HepG2 (cell line): ENCODE measurements around the gene ACBD3. TPM values are rescaled to one million over a fixed set of nuclear protein-coding genes. Genes with fewer than 3 reads are reported as not detected.

Source experiments
- CSRNP1 ChIP-seq: sonication (generic); formaldehyde crosslinking; IDR thresholded peaks from 2 replicates; pipeline ENCODE4 v1.8.1; 2023; ENCODE audit warnings: mild to moderate bottlenecking, missing genetic modification reagents
- GATA4 ChIP-seq: sonication (generic); IDR thresholded peaks from 2 replicates; pipeline ENCODE4 v1.6.1; 2016; ENCODE audit warnings: antibody characterized with exemption, low read depth, borderline replicate concordance
- JUN ChIP-seq: sonication (generic); formaldehyde crosslinking; IDR thresholded peaks from 2 replicates; pipeline ENCODE4 v1.4.0; 2020; ENCODE audit warnings: mild to moderate bottlenecking, missing genetic modification reagents
- KDM6A ChIP-seq: IDR thresholded peaks from 2 replicates; pipeline ENCODE4 v1.6.1; 2016; ENCODE audit warnings: low read depth
- MED8 ChIP-seq: sonication (generic); formaldehyde crosslinking; IDR thresholded peaks from 2 replicates; pipeline ENCODE4 v1.8.1; 2023; ENCODE audit warnings: mild to moderate bottlenecking, missing genetic modification reagents; ENCODE audit not compliant: insufficient replicate concordance
- RCOR2 ChIP-seq: IDR thresholded peaks from 2 replicates; pipeline ENCODE4 v1.6.1; 2016; ENCODE audit warnings: missing biosample characterization, missing genetic modification reagents
- REPIN1 ChIP-seq: sonication (generic); formaldehyde crosslinking; IDR thresholded peaks from 2 replicates; pipeline ENCODE4 v1.8.0; 2022; ENCODE audit warnings: missing genetic modification reagents, low read depth, mild to moderate bottlenecking, borderline replicate concordance
- ZBTB20 ChIP-seq: sonication (generic); formaldehyde crosslinking; IDR thresholded peaks from 2 replicates; pipeline ENCODE4 v1.8.1; 2023; ENCODE audit warnings: missing genetic modification reagents, low read depth, mild to moderate bottlenecking, borderline replicate concordance
- ZBTB38 ChIP-seq: sonication (generic); formaldehyde crosslinking; IDR thresholded peaks from 2 replicates; pipeline ENCODE4 v1.5.1; 2020; ENCODE audit warnings: mild to moderate bottlenecking, missing genetic modification reagents
- ZBTB39 ChIP-seq: sonication (generic); formaldehyde crosslinking; IDR thresholded peaks from 2 replicates; pipeline ENCODE4 v1.5.0; 2020; ENCODE audit warnings: missing genetic modification reagents
- ZNF292 ChIP-seq: sonication (generic); formaldehyde crosslinking; IDR thresholded peaks from 2 replicates; pipeline ENCODE4 v1.8.1; 2022; ENCODE audit warnings: mild to moderate bottlenecking, low read depth, missing genetic modification reagents, borderline replicate concordance
- ZNF558 ChIP-seq: sonication (generic); formaldehyde crosslinking; IDR thresholded peaks from 2 replicates; pipeline ENCODE4 v1.9.0; 2022; ENCODE audit warnings: mild to moderate bottlenecking, missing genetic modification reagents, borderline replicate concordance
- ZNF597 ChIP-seq: sonication (generic); formaldehyde crosslinking; IDR thresholded peaks from 2 replicates; pipeline ENCODE4 v1.5.0; 2020; ENCODE audit warnings: missing genetic modification reagents
- ZNF740 ChIP-seq: sonication (generic); formaldehyde crosslinking; IDR thresholded peaks from 2 replicates; pipeline ENCODE4 v1.4.0; 2020; ENCODE audit warnings: missing genetic modification reagents
- ZNF816 ChIP-seq: sonication (generic); formaldehyde crosslinking; IDR thresholded peaks from 2 replicates; pipeline ENCODE4 v1.8.0; 2022; ENCODE audit warnings: missing genetic modification reagents, mild to moderate bottlenecking, borderline replicate concordance
- polyA plus RNA-seq, 8 experiments: library from polyadenylated mRNA; depleted of rRNA in 3 of 8; stranded (reverse) in 7 of 8; unstranded in 1 of 8; fragments of >200 nt; fragmentation: Illumina TruSeq in 4 of 8; extraction: Trizol in 4 of 8; gene quantifications; 2 replicates each; pipeline versions ENCODE4 v1.2.1 to v1.2.3, GENCODE V29; 2011 to 2016; ENCODE audit warnings: low read depth in 4 of 8, missing spikeins in 1 of 8, mixed read lengths in 1 of 8; ENCODE audit not compliant: insufficient read depth in 1 of 8
- total RNA-seq, 5 experiments: library from RNA; depleted of rRNA; stranded (reverse); fragments of >200 nt; fragmentation: Illumina TruSeq; extraction: Trizol; gene quantifications; 2 replicates each; pipeline ENCODE4 v1.2.3, GENCODE V29; 2016; ENCODE audit warnings: low read depth in 1 of 5
- TF ChIP-seq, protein P1 (sequence below): sonication (generic); formaldehyde crosslinking; IDR thresholded peaks from 2 replicates; pipeline ENCODE4 v1.5.0; 2020; ENCODE audit warnings: mild to moderate bottlenecking, missing genetic modification reagents, borderline replicate concordance
- TF ChIP-seq, protein P2 (sequence below): sonication (generic); formaldehyde crosslinking; IDR thresholded peaks from 2 replicates; pipeline ENCODE4 v1.8.0; 2022; ENCODE audit warnings: mild to moderate bottlenecking, missing genetic modification reagents, moderate library complexity

The ACBD3 gene
- total and polyA plus RNA-seq, 2 of the 13 experiments (the other 11 are each of a cell fraction or from before 2014, with no cell fraction given), result 24.3 to 39.3 TPM

- TF ChIP-seq GATA4 (0 out of 2 replicates have a peak, but pooled peaks have one; percentile 17), ZBTB39 (CRISPR knock-in tag) (peak; percentile 48; the same call in 1 of the 2 replicates), ZBTB38 (peak; percentile 83; the same call in 1 of the 2 replicates), ZNF292 (0 out of 2 replicates have a peak, but pooled peaks have one; percentile 41), ZNF558 (no peak), KDM6A (CRISPR knock-in tag) (0 out of 2 replicates have a peak, but pooled peaks have one; percentile 41), MED8 (CRISPR knock-in tag) (peak; percentile 43), ZNF816 (CRISPR knock-in tag) (peak; percentile 81; the same call in 1 of the 2 replicates), RCOR2 (CRISPR knock-in tag) (0 out of 2 replicates have a peak, but pooled peaks have one; percentile 37), ZBTB20 (CRISPR knock-in tag) (peak; percentile 51; the same call in 1 of the 2 replicates), JUN (CRISPR knock-in tag) (no peak), CSRNP1 (CRISPR knock-in tag) (peak; percentile 53; the same call in 1 of the 2 replicates), REPIN1 (CRISPR knock-in tag) (peak; percentile 70; the same call in 1 of the 2 replicates), ZNF597 (no peak), ZNF740 (CRISPR knock-in tag) (peak; percentile 83)
- TF ChIP-seq, protein P1, sequence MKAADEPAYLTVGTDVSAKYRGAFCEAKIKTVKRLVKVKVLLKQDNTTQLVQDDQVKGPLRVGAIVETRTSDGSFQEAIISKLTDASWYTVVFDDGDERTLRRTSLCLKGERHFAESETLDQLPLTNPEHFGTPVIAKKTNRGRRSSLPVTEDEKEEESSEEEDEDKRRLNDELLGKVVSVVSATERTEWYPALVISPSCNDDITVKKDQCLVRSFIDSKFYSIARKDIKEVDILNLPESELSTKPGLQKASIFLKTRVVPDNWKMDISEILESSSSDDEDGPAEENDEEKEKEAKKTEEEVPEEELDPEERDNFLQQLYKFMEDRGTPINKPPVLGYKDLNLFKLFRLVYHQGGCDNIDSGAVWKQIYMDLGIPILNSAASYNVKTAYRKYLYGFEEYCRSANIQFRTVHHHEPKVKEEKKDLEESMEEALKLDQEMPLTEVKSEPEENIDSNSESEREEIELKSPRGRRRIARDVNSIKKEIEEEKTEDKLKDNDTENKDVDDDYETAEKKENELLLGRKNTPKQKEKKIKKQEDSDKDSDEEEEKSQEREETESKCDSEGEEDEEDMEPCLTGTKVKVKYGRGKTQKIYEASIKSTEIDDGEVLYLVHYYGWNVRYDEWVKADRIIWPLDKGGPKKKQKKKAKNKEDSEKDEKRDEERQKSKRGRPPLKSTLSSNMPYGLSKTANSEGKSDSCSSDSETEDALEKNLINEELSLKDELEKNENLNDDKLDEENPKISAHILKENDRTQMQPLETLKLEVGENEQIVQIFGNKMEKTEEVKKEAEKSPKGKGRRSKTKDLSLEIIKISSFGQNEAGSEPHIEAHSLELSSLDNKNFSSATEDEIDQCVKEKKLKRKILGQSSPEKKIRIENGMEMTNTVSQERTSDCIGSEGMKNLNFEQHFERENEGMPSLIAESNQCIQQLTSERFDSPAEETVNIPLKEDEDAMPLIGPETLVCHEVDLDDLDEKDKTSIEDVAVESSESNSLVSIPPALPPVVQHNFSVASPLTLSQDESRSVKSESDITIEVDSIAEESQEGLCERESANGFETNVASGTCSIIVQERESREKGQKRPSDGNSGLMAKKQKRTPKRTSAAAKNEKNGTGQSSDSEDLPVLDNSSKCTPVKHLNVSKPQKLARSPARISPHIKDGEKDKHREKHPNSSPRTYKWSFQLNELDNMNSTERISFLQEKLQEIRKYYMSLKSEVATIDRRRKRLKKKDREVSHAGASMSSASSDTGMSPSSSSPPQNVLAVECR (CRISPR knock-in tag), result peak; percentile 69; the same call in 1 of the 2 replicates
- TF ChIP-seq, protein P2, sequence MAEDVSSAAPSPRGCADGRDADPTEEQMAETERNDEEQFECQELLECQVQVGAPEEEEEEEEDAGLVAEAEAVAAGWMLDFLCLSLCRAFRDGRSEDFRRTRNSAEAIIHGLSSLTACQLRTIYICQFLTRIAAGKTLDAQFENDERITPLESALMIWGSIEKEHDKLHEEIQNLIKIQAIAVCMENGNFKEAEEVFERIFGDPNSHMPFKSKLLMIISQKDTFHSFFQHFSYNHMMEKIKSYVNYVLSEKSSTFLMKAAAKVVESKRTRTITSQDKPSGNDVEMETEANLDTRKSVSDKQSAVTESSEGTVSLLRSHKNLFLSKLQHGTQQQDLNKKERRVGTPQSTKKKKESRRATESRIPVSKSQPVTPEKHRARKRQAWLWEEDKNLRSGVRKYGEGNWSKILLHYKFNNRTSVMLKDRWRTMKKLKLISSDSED, result no peak
These were observed 36.7 kb upstream of the ACBD3 start, which contains the start of gene MIXL1 (continued) for GRCh38 chr1:226223157-226223785.
